HG03045 (cell line): ENCODE data around the gene RAB9B.
"Not testable (repeated sequence)": the region's sequence is repeated elsewhere in the genome, so short reads cannot be mapped to it uniquely, and the experiment has no call there.

Experiments used
- ATAC-seq: cut with Tn5 transposase; IDR thresholded peaks from one replicate; pipeline ENCODE4 v1.9.1; 2021; ENCODE audit warnings: mild to moderate bottlenecking, moderate library complexity; ENCODE audit not compliant: unreplicated experiment

RAB9B gene

GRCh38 chrX:103817101-103817500, 15.0 kb downstream of the RAB9B start:
- ATAC-seq = not testable (repeated sequence)

- no peak for ATAC-seq
These were observed 20.2 kb downstream of the RAB9B start for GRCh38 chrX:103811858-103812257.

GRCh38 chrX:103806862-103807474, 25.1 kb downstream of the RAB9B start:
- no peak for ATAC-seq

- ATAC-seq = no peak
These were observed 26.2 kb downstream of the RAB9B start for GRCh38 chrX:103805860-103806259.

DNA sequence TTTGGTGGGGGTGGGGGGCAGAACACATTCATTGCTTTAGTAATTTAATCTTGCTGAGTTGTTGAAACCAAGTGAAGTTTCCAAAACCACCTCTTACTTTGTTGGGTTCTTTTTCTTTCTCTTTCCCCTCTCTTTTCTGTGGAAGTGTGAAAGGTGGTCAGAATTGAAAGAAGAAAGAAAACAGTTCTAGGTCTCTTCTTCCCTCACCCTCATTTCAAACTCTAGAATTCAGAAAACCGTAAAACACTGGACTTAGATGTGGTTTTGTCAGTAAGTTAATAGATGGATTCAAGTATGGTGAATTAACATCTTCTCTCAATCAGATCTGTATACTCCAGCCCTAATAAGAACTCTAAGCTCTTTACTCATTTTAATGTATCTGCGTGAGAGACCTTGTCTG, 31.7 kb downstream of the RAB9B start:
- no peak for ATAC-seq

- no peak for ATAC-seq
These were observed 34.4 kb downstream of the RAB9B start for GRCh38 chrX:103797691-103798090.

- ATAC-seq = no peak
These were observed 37.9 kb downstream of the RAB9B start for GRCh38 chrX:103794119-103794518.

DNA sequence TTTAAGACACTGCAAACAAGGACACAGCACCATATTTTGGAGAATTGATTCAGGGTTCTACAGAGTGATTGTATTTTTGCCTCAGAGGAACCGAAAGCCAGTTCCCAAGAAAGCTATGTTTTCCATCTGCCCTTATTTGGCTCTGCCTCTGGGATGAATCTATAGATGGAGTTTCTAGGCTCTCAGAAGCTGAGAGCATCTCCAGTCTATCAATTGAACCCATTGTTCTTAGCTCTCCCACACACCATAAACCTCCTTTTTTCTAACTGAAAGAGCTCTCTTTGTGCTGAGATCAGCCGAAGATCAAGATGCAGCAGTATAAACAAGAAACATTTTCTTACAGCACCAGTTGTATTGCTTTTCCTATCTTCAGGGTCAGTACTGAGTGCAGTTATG, 38.5 kb downstream of the RAB9B start:
- ATAC-seq = no peak

GRCh38 chrX:103792916-103793544, 39.0 kb downstream of the RAB9B start:
- ATAC-seq = no peak

DNA sequence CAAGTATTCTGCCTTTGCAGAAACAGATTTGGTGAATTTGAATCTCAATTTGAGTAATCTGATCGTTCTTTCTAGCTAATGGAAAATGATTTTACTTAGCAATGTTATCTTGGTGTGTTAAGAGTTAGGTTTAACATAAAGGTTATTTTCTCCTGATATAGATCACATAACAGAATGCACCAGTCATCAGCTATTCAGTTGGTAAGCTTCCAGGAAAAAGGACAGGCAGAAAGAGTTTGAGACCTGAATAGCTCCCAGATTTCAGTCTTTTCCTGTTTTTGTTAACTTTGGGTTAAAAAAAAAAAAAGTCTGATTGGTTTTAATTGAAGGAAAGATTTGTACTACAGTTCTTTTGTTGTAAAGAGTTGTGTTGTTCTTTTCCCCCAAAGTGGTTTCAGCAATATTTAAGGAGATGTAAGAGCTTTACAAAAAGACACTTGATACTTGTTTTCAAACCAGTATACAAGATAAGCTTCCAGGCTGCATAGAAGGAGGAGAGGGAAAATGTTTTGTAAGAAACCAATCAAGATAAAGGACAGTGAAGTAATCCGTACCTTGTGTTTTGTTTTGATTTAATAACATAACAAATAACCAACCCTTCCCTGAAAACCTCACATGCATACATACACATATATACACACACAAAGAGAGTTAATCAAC, 40.1 kb downstream of the RAB9B start:
- ATAC-seq = no peak

- ATAC-seq = no peak
These were observed 40.8 kb downstream of the RAB9B start for GRCh38 chrX:103791228-103791627.

DNA sequence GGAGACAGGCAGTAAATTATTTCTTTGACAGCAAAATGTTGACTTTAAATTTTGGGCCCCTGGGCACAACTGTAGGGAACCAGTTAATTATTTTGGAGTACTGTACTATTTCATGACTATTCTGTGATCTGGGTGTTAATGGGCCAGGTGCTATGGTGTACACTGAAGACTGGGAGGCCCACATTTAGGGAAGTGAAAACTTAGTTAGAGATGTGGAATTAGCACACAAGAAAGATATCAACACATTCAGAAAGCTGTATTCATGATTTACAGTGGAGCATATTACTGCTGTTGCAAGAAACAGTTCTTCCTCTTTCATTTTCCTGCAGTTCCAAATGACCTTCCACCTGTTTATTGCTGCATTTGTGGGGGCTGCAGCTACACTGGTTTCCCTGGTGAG, 43.1 kb downstream of the RAB9B start:
- no peak for ATAC-seq

DNA sequence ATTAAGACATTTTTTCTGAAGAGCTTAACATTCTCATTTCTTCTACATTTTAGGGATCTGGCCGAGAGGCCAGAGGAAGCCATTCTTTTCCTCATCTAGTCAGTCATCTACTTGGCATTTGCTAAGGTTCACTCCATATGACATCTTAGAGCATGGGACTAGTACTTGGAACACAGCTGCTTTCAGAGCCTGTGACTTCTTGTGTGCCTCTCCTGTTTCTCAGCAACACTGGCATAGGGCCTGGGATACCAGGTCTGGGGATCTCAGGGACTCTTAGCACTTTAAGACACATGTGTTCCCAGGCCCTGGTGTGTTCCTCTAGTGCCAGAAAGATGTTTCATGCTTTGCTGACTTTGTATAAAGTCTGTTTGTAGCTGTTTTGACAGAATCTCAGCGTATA, 48.1 kb downstream of the RAB9B start:
- no peak for ATAC-seq

DNA sequence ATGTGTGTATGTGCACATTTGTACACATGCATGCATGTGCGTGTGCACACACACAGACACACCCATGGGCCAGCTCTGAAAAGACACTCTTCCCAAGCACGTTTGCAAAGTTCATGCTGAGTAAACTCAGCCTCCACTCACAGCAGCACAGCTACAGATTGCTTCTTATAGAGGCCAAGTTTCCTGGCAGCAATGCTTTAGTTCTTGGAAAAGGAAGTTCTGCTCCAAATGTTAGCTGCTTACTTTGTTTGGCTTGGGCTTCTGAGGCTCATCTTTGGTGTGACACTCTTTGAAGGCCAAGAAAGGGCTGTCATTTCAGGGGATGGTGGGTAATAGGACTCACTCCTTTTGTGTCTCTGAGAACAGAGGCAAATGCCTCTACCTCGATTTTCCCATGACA, 48.9 kb downstream of the RAB9B start:
- no peak for ATAC-seq

DNA sequence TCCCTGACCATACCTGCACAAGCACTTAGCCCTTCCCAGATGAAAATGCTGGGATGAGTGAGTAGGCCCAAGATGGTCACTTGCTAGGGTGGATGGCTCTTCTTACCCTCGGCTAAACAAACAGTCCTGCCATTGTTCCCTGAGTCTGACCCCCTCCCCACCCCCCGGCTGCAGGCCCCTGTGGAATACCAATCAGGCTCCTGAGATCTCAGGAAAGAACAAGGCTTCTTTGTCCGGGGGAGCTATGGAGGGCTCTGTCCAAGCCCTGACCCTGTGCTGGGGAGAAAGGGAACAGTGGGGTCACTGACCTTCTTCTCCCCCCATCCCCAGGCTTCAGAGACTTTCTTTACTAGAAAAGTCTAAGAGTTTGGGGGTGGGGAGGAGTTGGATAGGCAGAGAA, 49.4 kb downstream of the RAB9B start:
- ATAC-seq = no peak

GRCh38 chrX:103781706-103782105, 50.4 kb downstream of the RAB9B start:
- ATAC-seq = no peak

GRCh38 chrX:103781062-103781402, 51.0 kb downstream of the RAB9B start:
- ATAC-seq = no peak

DNA sequence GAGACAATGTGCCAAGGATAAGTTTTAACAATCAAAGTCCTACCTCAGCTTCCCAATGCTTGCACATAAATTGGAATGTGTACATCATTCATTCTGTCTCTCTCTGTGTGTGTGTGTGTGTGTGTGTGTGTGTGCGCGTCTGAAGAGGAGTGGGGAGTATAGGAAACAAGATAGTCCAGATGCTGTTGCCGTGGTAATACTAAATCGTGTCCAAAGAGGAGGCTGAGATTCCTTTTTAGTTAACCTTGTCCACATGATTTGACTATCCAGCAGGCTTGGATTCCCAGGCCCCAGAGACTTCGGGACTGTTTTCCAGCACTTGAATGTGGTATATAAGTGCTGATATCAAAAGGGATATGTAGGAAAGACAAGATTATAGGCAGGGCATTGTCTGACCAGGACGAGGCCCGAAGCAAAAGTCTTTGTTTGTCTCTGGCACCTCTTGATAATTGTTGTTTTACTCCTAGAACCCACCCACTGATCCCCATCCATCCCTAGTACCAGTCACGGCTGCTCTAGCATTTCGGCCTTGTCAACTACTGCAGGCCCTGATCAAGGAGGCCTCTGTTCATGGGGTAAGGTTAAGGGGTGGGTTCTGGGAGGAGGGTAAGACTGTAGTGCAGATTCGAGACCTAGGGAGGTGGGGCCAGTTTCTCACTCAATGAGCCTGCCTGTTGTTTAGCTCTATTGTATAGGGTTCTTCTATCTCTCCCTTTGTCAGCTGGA, 51.6 kb downstream of the RAB9B start:
- no peak for ATAC-seq

- ATAC-seq = no peak
These were observed 52.8 kb downstream of the RAB9B start for GRCh38 chrX:103779141-103779789.

- ATAC-seq = no peak
These were observed 55.5 kb downstream of the RAB9B start, which contains the start of gene PLP1 for GRCh38 chrX:103776546-103776945. Gene PLP1 (plus strand): TSS chrX:103776840. CDS start chrX:103776996, 156 bp downstream.

DNA sequence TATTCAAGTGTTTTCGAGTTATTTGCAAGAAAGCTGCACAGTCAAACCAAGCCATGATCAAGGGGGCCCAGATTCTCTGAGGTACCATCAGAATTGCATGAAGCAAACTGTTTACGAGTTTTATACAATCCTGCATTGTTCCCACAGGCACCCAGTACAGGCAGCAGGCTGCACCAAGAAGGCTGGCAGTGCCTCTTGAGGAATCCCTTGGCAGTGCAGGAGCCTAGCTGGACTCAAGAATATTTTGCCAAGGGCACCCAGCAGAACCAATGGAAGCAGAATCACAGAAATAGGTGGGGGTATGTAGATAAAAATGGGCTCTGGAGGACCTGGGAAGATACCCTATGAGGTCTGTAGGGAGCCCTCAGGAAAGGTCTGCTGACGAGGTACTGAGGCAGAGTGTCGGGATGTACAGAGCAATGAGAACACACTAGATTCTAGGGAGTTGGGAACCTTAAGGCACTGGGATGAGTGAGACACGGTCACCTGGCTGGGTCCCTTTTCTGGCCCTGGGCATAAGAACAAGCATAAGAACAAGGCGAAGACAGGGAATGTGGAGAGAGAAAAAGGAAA, 57.9 kb downstream of the RAB9B start:
- no peak for ATAC-seq
